NAMALWA (cell line): ENCODE measurements around the gene CAMK1.
A peak's percentile ranks its signal among the peaks of the same experiment; 100 is the strongest.

Source experiments
- DNase-seq: peaks from one replicate; pipeline ENCODE4 v3.0.0-alpha.2; 2015; ENCODE audit warnings: low spot score

The CAMK1 gene

GRCh38 chr3:9769426-9770275, at the start of gene CAMK1:
TSS of gene CAMK1 (minus strand) at chr3:9769947. CDS start at chr3:9767749, 2,198 bp downstream.
- DNase-seq = no peak

GRCh38 chr3:9818666-9819335, 49.1 kb upstream of the CAMK1 start:
- DNase-seq = no peak

GRCh38 chr3:9817436-9817835, 47.7 kb upstream of the CAMK1 start:
- DNase-seq = no peak

- no peak for DNase-seq
Observed at GRCh38 chr3:9815986-9816385, 46.2 kb upstream of the CAMK1 start.

- no peak for DNase-seq
Observed at GRCh38 chr3:9812870-9813483, 43.2 kb upstream of the CAMK1 start.

- no peak for DNase-seq
Observed at GRCh38 chr3:9810846-9811245, 41.1 kb upstream of the CAMK1 start.

- no peak for DNase-seq
Observed at GRCh38 chr3:9810433-9810770, 40.7 kb upstream of the CAMK1 start.

GRCh38 chr3:9809615-9810432, 40.1 kb upstream of the CAMK1 start, which contains the start of gene TTLL3:
TSS of gene TTLL3 (plus strand) at chr3:9810262. CDS start at chr3:9810662, 400 bp downstream.
- peak; percentile 59 for DNase-seq

GRCh38 chr3:9809239-9809614, 39.5 kb upstream of the CAMK1 start:
- no peak for DNase-seq

- peak; percentile 68 for DNase-seq
Observed at GRCh38 chr3:9808345-9809037, 38.7 kb upstream of the CAMK1 start.

- no peak for DNase-seq
Observed at GRCh38 chr3:9807981-9808344, 38.2 kb upstream of the CAMK1 start.

GRCh38 chr3:9806688-9807589, 37.2 kb upstream of the CAMK1 start:
- no peak for DNase-seq

- DNase-seq = no peak
Observed at GRCh38 chr3:9806137-9806536, 36.4 kb upstream of the CAMK1 start.

- no peak for DNase-seq
Observed at GRCh38 chr3:9804996-9805395, 35.2 kb upstream of the CAMK1 start.

- DNase-seq = no peak
Observed at GRCh38 chr3:9803494-9803893, 33.7 kb upstream of the CAMK1 start.

GRCh38 chr3:9800529-9800928, 30.8 kb upstream of the CAMK1 start:
- DNase-seq = no peak

- DNase-seq = no peak
Observed at GRCh38 chr3:9797196-9797945, 27.6 kb upstream of the CAMK1 start.

GRCh38 chr3:9795207-9795606, 25.5 kb upstream of the CAMK1 start:
- peak; percentile 69 for DNase-seq

GRCh38 chr3:9794400-9794799, 24.7 kb upstream of the CAMK1 start:
- no peak for DNase-seq
